Thyroid gland (tissue), 4 donors: ENCODE results near the gene PHIP.

Experiments
- CTCF ChIP-seq, 6 experiments: fragments of 200-600 bp in 3 of 6; fragments of 450-650 bp in 3 of 6; sonication (generic) in 3 of 6; IDR thresholded peaks; one replicate each; pipeline ENCODE4 v1.5.1; 2016 to 2019; ENCODE audit warnings: antibody characterized with exemption in 6 of 6, mild to moderate bottlenecking in 2 of 6, inconsistent platforms in 1 of 6, moderate library complexity in 1 of 6
- POLR2A ChIP-seq, 2 donors: fragments of 450-650 bp; IDR thresholded peaks; one replicate each; pipeline ENCODE4 v1.6.1; 2017; ENCODE audit warnings: antibody characterized with exemption in 2 of 2, mild to moderate bottlenecking in 2 of 2, moderate library complexity in 1 of 2

GRCh38 chr6:79062708-79063107, 15.3 kb downstream of the PHIP start:
- TF ChIP-seq CTCF (IDR thresholded peaks at IDR 0.05), result no peak
- no peak for TF ChIP-seq POLR2A (IDR thresholded peaks at IDR 0.05)
